ENCODE measurements around the gene PGLYRP2.

The PGLYRP2 gene

DNA sequence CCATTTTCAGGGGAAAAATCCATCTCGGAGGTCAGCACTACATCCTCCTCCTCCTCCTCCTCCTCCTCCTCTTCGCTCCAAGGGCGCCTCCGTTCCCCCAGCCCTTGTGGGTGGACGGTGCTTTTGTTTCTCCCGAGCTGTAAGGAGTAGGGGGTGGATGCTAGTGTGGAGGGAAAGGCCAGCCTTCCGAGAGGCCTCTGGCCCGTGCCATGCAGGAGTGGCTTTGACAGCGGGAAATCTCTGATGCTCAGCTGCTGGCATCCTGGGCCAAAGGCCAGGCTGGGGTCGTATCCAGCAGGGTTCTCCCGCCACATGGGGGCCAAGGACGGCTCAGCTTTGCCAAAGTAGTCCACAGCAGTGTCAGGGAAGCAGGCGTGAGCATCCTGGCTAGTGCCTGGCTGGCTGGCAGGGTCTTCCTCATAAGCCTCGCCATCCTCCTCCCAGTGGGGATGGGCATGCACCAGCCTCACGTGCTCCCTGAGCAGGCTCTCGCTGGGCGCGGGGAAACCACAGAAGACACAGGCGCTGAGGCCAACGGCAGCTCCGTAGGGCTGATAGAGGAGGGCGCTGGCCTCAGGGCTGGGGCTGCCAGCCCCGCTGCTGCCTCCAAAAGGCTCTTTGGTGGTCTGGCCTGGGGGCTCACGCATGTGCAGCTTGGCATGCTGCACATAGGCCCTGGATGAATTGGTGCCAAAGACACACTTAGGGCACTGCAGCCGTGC, 40.1 kb downstream of the PGLYRP2 start:
- no peak for DNase-seq (ENCODE audit: low read depth in 2 of 2)

DNA sequence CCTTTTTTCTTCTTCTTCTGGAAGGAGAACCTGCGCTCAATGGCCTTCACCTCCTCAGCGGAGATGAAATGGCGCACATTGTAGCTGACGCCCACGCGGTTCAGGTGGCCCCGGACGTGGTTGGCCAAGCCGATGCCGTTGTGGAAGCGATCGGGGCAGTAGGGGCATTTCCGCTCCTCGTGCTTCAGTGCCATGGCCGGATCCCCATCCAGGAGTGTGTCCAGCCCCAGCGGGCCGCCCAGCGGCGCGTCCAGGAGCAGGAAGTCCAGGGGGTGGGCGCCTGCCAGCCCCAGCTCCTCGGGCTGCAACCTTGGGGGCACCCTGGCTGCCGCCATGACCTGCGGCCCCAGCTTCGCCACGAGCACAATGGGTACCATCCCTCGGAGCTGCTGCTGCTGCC, 40.7 kb downstream of the PGLYRP2 start:
- no peak for DNase-seq (ENCODE audit: low read depth in 2 of 2)

DNA sequence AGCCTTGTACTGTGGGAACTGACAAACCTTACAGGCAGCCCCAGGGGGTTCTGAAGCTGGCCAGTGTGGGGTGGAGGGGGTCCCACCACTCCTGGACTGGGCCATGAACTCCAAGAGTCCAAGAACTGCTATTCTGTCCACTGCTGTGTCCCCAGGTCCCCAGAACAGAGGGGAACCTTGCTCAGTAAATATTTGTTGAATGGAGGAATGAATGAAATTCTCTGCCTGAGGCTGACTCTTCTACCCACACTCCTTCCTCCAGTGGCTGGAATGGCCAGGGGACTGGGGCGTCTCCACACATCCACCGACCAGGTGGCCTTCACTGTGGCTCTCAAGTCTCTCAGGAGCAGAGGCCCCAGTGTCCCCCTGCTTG, 41.2 kb downstream of the PGLYRP2 start:
- DNase-seq (ENCODE audit: low read depth in 2 of 2): no peak

DNA sequence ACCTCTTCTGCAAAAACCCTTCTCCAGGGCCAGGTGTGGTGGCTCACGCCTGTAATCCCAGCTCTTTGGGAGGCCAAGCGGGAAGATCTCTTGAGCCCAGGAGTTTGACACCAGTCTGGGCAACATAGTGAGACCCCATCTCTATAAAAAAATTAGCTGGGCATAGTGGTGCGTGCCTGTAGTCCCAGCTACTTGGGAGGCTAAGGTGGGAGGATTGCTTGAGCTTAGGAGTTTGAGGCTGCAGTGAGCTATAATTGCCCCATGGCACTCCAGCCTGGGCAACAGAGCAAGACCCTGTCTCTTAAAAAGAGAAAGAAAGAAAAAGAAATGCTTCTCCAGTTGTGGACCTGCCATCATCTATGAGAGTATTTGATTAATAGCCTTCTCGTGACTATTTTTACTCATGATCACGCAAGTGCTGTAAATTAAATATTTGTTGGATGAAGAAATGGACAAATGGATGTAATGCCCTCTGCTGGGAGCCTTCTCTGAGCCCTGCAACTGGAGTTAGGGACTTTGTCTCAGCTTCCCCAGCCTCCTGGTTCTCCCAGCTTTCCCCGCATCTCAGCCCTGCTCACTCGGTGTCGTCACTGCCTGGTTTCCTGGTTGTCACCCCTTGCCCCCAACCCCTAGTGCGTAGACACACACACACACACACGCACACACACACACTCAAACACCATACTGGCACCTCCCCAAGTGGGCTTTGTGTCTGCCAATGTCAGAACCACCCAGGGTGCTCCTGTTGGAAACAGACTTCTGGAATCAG, 41.8 kb downstream of the PGLYRP2 start:
- no peak for DNase-seq (ENCODE audit: low read depth in 2 of 2)

DNA sequence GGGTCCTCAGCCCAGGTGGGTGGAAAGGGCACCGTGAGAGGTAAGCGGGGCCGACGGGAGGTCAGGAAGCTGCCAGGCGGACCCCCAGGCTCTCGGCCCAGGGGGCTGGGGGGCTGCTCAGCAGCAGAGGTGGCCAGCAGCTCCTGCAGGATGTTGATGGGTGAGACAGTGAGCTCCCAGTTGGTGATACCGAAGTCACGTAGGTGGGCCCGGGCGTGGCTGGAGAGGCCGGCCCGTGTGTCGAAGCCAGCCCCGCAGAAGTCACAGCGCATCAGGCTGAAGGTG, 42.5 kb downstream of the PGLYRP2 start:
- DNase-seq (ENCODE audit: low read depth in 2 of 2): no peak

DNA sequence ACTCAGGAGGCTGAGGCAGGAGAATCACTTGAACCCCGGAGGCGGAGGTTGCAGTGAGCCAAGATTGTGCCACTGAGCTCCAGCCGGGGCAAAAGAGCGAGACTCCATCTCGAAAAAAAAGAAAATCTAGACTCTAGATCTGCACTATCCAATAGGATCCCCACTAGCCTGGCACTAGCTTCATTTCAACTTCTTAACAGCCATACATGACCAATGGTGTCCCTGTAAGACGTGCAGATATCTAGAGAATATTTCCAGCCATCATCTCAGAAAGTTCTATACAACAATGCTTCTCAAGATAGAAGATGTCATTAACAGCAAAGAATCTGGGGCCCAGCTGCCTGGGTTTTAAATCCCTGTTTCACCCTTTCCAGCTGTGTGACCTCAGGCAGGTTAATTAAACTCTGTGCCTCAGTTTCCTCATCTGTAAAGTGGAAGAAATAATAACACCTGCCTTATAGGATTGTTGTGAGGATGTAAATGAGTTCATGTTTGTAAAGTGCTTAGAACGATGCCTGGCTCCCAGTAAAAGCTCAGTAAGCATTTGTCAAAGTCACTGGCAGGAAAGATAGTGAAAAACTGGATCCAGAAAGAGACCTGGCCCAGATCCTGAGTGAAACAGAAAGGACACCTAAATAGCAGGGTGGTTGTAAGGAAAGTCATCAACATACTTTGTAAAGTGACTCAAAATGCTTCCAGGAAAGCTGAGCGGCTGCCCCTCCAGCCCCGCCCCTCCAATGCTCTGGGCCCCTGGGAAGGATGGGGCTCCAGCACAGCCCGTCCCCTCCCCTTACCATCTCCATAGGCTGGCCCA, 43.1 kb downstream of the PGLYRP2 start:
- no peak for DNase-seq (ENCODE audit: low read depth in 2 of 2)

DNA sequence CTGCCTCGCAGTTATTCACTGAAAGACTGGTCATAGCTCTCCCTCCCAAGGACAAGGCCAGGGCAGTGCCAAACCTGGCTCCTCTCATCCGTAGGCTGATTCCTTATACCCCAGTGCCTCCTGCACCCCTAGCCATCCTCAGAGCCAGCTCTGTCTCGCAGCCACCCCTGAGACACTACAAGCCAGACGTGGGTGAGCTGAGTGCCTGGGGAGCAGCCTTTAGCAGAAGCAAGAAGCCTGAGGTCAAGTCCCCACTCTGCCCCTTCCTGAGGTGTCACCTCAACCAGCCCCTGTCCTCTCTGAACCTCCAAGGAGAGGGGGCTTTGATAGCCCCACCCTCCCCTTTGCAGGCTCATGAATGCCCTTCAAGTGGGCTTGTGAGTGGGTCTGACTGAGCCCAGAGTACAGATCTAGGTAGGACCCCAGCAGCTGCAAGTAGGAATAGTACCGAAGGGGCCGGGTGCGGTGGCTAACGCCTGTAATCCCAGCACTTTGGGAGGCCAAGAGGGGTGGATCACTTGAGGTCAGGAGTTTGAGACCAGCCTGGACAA, 45.7 kb downstream of the PGLYRP2 start:
- DNase-seq (ENCODE audit: low read depth in 2 of 2): no peak

DNA sequence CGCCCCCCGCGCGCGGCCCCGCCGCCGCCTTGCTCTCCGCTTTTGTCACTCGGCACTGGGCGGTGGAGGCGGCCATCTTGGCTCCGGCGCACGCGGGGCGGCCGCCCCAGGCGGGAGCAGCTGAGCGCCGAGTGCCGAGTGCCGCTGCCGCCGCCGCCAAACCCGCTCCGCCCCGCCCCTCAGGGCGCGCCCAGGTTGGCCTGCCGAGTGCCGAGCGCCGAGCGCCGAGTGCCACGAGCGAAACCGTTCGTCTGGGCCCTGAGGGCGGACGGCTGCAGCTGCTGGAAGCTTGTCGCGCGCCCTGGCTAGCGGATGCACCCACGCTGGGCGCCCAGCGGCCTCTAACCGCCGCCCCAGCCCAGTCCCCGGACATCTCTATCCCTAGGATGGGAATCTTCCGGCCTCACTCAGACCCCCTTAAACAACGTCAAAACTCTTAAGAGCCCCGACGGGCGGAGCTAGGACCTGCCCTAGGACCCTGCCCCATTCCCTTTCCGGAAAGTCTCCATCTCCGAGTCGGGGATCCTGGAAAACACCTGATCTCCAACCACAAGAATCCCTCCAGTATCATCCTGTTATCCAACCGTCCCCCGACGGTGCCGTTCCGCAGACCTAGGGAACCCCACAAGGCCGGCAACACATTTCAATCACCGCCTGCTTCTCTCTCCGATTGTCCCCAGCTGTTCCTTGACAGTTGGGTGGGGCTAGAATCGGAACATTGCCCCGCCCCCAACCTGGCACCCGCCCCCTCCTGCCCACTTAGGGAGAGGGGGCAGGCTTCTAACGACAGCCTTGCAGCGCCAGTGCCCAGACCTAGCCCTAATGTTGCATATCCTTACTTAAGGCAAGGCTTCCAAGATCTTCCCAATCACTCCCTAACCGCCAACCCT, 46.4 kb downstream of the PGLYRP2 start:
- DNase-seq (ENCODE audit: low read depth in 2 of 2): peak; percentile 88 to 90

DNA sequence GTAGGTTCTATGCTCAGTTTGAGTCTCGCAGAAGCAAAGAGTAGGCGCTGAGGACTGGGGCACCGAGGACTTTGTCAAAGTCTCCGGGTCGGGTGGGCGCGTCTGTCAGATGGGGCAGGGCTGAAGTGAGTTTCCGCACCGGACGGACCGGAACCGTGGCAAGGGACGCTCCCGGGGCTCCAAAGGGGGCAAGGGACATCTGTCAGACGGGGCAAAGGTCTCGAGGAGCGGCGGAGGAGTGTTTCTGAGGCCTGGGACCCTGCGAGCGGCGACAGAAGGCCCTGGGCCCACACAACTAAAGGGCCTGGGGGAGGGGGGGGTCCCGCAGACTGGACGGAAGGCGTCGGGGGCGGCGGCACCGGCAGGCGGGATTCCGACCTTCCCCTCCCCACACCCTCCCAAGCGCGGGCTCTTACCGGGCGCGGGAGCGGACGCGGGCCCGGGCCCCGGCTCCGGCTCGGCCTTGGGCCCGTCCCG, 47.2 kb downstream of the PGLYRP2 start:
- DNase-seq (ENCODE audit: low read depth in 2 of 2): no peak

DNA sequence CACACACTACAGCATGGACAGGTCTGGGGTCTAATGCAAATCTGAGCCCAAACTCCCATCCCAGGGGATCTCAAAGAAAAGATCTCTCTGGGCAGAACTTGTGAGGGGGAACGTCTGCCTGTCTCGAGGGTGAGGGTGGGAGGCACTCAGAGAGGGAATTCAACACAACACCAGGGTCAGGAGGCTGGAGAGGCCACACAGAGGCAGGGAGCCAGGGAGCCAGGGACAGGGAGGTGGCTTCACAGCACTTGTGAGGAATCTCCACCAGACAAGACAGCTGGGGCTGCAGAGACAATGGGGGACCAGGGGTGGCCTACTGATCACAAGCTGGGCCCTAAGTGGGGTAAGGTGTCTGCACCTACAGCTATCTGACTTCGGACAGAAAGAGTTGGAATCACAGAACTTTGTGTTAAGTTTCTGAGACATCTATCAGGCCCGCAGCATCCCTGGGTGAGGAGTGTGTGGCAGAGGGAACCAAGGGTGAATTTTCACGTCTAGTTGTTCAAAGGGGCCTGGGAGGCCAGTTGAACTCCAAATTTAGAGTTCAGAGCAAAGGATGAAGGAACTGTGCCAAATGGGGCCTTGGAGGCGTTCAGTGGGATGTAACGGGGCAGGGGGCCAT, 47.8 kb downstream of the PGLYRP2 start:
- DNase-seq (ENCODE audit: low read depth in 2 of 2): no peak

DNA sequence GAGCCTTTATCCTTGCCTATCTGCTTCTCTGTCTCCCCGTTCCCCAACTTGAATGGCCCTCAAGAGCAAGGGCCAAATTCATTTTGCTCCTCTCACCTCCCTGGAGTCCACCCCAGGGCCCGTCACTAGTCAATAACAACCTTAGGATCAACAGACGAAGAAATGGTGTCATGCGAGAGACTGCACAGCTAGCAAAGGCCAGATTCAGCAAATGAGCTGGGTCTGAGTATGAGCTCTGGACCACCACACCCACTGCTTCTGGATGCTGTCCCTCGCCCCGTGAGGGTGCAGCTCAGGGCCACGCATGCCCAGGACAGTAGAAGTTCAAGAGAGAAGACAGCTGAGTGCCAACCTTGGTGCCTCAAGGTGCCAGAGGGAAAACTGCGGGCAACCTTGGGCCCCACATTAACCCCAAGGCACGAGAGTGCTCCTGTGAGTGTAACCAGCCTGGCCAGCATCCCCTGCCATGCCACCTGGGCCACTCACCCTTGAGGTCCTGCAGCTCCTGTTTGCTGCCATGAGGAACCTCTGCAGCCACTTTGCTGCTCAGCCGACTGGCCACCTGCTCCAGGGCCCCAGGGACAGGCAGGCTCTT, 48.7 kb downstream of the PGLYRP2 start:
- DNase-seq (ENCODE audit: low read depth in 2 of 2): no peak

DNA sequence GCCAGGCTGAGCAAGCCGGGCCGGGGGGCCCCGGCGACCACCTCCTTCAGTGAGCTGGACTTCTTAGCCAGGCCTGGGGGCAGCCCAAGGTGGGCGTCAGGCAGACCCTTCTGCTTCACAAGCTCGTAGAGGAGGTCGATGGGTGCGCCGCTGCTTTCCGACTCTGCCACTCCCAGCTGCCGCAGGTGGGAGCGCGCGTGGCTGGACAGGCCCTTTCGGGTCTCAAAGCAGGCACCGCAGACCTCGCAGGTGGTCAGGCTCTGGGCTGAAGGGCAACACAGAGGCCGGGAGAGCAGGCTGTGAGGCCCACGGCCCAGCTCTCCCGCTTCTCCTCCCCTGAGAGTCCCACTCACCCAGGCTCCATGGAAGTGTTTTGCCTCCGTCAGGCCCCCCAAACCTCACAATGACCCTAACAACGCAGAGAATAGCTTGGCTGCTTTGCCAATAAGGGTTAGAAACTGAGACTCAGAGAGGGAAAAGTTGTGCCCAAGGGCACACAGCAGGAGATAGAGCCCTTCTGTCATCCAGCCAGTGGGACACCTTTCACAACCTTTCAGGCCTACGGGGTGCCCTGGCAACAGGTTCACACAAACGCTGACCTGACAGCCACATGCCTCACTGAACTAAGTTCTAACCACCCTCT, 49.4 kb downstream of the PGLYRP2 start:
- no peak for DNase-seq (ENCODE audit: low read depth in 2 of 2)

DNA sequence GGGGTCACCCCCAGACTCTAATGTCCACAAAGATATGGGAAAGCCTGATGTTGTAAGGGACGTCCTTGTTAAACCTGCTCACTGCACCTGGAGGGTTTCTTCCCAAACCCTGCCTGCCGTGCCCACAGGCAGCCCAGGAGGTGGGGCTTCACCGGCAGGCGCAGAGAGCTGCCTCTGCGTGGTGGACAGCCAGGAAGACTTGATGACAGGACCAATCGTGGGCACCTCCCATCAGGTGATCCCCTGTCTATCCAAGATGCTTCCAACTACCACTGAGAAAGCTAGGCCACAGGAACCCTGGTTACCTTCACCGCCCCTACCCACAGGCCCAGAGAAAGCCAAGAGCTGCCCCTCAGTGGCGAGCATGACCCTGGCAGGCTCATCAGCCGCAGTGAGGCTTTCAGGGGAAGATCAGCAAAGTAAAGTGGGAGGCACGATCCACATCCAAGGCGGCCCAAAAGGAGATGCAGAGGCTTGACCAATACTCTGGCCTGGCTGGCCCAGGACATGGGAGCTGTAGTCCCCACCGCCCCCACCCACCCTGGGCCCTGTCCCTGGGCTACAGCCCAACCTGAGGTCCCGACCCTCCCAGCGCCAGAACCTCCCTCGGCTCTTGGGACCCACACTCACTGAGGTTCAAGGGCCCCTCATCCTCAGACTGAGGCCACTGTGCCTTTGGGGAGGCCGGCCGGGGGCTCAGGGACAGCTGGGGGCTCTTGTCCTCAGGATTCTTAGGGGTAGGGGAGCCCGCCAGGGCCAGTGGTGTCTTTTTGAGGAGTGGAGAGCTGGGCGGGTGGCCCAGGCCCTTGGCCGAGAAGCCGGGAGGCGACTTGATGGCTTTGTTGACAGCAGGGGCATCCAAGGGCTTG, 50.1 kb downstream of the PGLYRP2 start:
- no peak for DNase-seq (ENCODE audit: low read depth in 2 of 2)

DNA sequence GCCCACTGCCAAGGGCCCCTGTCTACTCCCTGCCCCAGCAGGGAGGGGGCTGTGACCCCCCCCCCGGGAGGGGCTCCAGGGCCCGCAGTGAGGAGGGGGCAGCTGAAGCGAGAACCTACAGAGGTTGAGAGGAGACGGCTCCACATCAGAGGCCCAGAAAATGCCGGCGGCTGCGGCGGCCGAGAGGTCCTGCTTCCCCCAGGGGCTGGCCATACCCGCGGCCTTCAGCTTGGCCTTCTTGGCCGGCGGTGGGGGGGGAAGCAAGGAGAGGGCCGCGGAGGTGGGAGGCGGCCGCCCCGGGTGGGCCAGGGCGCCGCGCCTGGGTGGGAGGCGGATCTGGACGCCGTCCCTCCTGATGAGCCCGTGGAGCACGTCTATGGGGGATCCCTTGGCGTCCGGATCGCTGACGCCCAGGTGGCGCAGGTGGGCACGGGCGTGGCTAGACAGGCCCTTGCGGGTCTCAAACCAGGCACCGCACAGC, 51.3 kb downstream of the PGLYRP2 start:
- DNase-seq (ENCODE audit: low read depth in 2 of 2): no peak

DNA sequence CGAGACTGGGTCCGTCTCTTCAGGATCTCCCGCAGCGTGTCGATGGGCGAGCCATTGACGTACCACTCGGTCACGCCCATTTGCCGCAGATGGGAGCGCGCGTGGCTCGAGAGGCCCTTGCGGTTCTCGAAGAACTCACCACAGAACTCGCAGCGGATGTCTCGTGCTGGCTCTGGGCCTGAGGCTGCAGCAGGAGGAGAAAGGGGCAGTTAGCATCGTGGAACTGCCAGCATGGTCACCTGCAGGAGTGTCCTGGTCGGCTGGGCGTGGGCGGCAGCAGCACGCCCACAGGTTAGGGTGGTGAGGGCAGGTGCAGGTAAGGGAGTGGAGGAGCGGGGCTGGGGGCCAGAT, 52.0 kb downstream of the PGLYRP2 start:
- DNase-seq (ENCODE audit: low read depth in 2 of 2): no peak

DNA sequence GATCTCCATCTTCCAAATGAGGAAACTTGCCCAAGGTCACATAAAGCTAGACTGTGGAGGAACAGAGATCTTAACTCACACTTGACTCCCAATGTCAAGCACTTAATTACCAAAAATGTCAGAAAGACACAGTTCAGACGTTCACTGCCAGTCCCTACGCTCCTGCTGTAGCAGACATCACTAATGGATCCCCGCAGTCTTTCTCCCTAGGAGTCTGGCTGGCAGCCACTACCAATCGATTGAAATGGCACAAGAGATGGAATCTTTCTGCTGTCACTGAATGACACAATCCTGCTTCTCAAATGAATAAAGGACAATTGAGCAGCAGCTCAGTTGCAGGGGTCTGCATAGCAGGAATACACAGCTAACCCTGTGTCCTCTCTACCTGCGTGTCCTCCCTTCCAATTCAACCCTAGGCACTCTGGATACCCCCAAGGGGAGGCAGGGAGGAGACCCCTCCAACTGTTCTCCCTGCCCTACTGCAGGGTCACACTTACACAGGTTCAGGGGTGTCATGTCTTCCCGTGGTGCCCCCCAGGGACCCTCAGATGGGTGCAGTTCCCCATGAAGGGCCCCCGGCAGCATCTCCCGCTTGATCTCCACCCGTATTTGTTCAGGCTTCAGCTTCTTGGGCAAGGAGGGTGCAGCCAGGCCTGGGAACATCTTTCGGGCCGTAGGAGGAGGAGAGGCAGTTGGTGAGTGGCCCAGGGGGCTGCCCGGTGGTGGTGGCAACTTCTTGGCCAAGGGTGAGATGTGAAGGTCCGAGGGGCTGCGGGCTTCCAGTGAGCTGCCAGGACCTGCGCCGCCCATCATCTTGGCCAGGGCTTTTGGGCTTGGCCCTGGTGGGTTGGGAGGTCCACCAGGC, 52.6 kb downstream of the PGLYRP2 start:
- DNase-seq (ENCODE audit: low read depth in 2 of 2): no peak

DNA sequence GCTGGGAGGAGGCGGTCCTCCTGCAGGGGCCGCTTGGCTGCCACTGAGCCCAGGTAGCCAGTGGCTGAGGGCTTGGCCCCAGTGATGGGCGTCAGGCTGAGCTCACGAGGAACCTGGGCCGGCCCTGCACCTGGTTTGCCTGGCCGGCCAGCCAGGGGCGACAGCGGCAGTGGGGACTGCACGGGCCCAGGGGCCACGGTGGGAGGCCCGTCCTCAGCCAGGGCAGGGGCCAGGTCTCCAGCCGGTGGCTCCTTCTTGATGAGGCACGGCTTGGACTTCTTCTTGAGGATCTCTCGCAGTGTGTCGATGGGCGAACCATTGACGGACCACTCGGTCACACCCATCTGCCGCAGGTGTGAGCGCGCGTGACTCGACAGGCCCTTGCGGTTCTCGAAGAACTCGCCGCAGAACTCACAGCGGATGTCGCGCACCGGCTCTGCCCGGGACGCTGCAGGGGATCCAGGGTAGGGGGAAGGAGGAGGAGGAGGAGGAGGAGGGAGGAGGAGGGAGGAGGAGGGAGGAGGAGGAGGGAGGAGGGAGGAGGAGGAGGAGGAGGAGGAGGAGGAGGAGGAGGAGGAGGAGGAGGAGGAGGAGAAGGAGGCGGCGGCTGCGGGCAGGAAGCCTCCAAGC, 53.9 kb downstream of the PGLYRP2 start:
- no peak for DNase-seq (ENCODE audit: low read depth in 2 of 2)
